GM19025 (cell line): Measurements from ENCODE around the gene TMEM178B.
"Not testable (repeated sequence)": the region's sequence is repeated elsewhere in the genome, so short reads cannot be mapped to it uniquely, and the experiment has no call there.

Source experiments
- ATAC-seq: cut with Tn5 transposase; IDR thresholded peaks from one replicate; pipeline ENCODE4 v1.9.1; 2021; ENCODE audit warnings: mild to moderate bottlenecking, low read depth, moderate library complexity; ENCODE audit not compliant: unreplicated experiment

TMEM178B gene

GRCh38 chr7:141177120-141177519, 103.3 kb downstream of the TMEM178B start:
- not testable (repeated sequence) for ATAC-seq

- ATAC-seq = no peak
Measured at GRCh38 chr7:141178486-141179135, 104.7 kb downstream of the TMEM178B start.

- no peak for ATAC-seq
Measured at GRCh38 chr7:141181812-141182211, 107.9 kb downstream of the TMEM178B start.

DNA sequence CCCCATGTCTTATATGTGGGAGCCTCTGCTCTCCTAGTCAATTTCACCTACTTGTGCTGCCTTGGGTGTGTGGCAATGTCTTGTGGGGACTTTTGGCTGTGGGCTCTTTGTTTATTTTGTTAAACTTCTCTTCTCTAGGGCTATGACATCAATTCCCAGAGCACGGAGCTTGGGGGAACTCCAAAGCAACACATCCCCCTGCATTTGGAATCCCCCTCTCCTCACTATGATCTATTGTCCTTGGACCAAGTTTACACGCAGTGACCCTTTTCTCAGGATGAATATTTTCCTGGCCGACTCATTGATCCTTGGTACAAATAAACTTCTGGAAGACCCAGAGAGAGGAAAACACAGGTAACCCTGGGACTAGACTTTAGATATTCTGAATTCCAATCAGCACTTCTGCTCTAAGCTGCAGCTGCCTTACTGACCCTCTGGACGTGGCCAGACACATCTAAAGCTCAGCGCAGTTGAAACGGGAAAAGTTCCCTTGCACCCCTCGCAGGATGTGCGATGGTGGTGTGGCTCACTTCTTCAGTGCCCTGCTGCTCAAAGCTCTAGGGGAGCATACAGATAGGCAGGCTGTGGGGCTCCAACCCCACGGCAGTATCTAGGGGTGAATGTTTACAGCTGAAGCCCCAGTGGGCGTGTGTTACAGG, 110.8 kb downstream of the TMEM178B start:
- ATAC-seq = no peak

GRCh38 chr7:141185369-141185967, 111.6 kb downstream of the TMEM178B start:
- ATAC-seq = no peak

GRCh38 chr7:141189231-141189630, 115.4 kb downstream of the TMEM178B start:
- no peak for ATAC-seq

- ATAC-seq = no peak
Measured at GRCh38 chr7:141190495-141190894, 116.6 kb downstream of the TMEM178B start.

DNA sequence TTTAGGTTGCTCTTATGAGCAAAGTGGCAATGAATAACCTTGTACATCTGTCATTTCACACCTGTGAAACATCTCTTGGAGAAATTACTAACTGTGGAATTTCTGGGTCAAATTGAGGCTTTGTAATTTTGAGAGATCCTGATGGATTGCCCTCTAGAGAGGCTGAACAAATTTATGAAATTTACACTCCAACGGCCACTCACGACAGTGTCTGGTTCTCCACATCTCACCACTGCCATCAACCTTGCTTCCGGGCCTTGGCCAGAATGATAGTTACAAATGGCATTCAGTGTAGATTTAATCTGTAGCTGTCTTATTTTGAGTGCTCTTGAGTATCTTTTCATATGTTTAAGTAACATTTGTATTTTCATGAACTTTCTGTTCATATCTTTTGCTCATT, 117.4 kb downstream of the TMEM178B start:
- no peak for ATAC-seq

DNA sequence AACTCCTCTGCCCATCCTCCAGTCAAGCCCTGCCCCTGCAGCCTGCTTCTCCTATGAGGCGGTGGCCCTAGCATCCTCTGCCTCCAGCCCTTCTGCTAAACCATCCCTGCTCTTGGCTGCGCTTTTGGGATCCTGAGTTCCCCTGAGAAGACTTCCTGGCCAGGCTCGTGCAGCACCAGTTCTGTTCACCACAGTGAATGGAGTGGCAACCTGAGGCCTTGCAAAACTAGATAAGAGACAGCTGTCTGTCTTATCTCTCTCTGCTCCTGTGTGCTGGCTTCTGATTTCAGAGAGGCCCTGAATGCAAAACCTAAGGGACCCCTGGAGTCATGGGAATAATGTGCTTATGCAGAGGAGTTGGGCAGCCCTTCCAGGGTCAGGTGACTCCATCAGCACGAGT, 119.2 kb downstream of the TMEM178B start:
- ATAC-seq = no peak

DNA sequence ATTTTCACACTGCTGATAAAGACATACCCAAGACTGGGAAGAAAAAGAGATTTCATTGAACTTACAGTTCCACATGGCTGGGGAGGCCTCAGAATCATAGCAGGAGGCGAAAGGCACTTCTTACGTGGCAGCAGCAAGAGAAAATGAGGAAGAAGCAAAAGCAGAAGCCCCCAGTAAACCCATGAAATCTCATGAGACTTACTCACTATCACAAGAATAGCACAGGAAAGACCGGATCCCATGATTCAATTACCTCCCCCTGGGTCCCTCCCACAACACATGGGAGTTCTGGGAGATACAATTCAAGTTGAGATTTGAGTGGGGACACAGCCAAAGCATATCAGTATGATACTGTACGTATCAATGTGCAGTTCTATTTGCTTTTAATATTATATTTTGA, 121.9 kb downstream of the TMEM178B start:
- ATAC-seq = not testable (repeated sequence)

DNA sequence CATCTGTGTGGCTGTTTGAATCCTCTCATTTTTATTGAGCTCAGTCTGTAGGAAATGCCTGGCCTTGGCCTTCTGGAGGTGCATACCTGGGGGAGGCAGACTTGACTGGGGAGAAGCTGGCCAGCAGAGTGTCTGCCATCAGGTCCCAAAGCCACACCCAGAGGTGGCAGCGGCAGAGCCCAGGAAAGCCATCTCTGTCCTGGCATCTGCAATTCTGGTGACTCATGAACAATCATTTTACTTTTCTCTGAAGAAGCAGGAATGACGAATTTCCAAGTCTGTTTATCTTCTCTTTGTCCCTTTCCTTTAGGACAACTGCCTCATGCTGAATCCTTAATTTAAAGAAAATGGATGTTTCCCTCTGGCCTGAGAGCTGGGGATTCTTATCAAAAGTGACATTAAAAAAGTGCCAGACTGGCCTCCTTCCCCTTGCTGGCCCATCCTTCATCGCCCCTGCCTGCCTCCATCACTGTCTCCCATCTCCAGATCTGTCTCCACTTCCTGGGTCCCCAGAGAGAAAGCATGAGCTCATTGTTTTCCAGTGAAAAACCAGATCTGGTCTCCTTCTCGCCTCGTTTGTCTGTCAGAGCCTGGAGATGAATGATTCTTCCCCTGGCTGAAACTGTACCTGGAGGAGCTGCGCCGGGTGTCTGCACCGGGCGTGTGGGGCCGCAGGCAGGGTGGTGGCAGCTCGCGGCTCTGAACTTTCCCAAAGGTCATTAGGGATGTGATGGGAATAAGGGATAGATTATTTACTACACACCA, 124.5 kb downstream of the TMEM178B start:
- ATAC-seq = no peak

DNA sequence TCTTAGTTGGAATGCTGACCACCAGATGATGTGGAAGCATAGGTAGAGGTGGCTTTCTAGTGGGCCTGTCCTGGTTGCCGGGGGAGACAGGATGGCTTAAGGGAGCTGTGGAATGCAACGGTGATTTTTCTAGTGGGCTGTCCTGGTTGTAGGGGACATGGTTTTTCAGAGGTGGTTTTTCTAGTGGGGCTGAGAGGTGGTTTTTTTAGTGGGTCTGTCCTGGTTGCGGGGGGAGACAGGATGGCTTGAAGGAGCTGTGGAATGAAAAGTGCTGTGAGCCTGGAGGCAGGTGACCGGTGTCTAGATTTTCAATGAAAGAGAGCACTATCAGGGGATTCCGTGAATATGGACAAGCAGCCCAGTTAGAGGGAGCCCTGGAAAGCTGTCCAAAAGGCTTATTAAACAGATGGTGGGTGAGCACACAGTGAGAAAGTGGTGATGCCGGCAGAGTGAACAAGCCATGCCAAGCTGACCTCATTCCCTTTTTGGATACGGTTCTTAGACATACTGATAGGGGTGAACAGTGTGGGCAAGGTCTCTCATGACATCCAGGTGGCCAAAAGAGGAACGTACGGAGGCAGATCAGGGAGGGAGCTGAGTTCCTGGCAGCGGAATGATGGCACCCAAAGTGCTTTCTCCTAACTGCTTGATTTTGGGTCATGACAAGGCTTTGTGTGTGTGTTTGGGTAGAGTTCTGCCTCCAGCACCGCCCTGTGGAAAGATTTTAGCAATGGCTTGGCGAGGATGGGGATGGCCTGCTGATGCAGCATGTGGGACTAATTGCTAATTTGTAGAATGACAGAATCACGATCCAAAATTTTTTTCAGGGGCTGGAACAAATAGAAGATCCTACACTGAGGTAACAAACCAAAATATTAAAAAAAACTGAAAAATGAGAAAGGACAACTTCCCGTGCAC, 126.6 kb downstream of the TMEM178B start:
- no peak for ATAC-seq

DNA sequence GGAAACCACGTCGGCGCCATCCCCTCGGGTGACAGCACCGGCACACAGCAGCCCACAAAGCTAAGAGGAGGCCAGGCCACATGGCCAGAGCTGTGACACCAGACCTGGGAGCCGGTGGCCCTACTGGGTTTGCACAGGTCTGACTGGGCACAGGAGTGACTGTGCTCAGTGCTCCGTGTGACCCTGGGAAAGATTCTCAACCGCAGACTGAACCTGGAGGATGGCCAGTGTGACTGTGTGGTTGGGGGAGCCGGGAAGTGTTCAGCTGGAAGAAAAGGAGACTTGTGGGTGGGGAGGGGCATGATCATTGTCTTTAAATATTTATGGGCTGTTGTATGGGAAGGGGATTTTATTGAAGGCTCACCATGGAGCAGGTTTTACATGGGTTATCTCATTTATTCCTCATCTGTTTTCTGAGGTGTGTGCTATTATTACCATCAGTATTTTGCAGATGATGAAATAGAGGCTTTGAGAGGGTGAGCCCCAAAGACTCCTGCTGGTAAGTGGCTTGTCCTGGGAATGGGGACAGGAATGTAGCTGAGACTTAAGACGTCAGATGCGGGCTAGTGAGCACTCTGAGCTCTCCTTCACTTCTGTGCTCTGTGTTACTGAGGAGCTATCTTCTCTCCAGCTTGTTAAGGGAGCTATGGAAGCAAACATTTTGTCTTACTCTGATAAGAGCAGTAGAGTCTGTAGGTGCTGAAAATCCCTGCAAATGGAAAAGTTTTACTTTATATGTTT, 127.5 kb downstream of the TMEM178B start:
- no peak for ATAC-seq

DNA sequence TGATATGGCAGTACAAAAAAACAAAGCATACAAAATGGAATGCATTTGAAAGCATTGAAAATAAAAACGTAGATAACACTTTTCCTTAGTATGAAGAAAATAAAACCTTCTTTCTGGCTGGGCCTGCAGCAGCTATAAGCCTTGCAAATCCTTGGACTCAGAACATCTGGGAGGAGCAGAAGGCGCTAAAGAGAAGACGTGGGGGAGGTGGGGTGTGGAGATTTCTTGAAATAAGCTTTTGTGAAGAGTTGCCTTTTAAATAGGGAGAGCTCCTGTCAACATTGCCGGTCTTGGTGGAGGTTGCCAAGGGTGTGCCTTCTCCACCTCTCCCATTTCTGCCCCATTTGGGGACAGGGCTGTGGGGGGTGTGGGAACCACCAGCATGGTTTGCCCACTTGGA, 128.7 kb downstream of the TMEM178B start:
- no peak for ATAC-seq

GRCh38 chr7:141203177-141203576, 129.3 kb downstream of the TMEM178B start:
- no peak for ATAC-seq

DNA sequence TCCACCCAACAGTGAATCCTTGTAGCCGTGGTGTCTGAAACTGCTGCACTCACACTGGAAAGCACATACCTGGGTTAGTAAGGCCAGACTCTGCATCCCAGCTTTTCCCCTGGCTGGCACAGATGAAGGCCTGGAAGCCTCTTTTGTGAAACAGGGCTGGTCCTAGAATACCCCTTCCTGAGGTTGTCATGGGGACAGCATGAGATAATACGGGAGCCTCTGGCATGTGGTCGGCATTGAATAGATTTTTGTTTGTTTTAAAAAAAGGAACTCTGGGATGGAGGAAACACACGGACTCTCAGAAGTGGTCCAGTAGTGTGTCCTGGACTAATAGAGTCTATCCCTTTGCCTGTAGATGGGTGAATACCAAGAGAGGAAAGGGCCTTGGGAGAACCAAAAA, 129.7 kb downstream of the TMEM178B start:
- no peak for ATAC-seq

DNA sequence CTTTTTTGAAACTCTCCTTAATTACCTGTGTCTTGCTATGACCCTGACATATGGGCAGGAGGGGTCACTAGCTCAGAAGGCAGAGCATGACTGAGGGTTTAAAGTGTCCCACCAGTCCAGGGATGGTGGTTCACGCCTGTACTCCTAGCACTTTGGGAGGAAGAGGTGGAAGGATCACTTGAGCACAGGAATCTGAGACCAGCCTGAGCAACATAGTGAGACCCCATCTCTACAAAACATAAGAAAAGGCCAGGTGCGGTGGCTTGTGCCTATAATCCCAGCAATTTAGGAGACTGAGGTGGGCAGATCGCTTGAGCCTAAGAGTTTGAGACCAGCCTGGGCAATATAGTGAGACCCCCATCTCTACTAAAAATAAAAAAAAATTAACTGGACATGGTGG, 133.8 kb downstream of the TMEM178B start:
- no peak for ATAC-seq

DNA sequence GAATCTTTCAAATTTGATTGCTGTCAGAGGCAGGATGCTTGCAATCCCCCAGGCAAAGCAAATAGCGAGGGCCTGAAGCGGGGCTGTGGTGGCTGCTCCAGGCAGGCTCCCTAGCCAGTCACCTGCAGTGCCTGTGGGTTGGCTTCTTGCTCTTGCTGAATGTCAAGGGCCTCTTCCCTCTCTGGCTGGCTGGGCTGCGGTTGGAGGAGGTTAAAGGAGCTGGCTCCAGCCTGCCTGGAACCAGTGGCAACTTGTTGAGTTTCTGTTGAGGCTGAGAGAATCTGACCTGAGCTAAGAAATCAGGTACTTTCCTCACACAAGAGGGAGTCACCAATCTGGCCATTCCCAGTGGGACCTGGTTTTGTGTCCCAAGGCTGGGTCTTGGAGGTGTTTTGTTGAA, 134.7 kb downstream of the TMEM178B start:
- ATAC-seq = no peak

- no peak for ATAC-seq
Measured at GRCh38 chr7:141209454-141209853, 135.6 kb downstream of the TMEM178B start.

DNA sequence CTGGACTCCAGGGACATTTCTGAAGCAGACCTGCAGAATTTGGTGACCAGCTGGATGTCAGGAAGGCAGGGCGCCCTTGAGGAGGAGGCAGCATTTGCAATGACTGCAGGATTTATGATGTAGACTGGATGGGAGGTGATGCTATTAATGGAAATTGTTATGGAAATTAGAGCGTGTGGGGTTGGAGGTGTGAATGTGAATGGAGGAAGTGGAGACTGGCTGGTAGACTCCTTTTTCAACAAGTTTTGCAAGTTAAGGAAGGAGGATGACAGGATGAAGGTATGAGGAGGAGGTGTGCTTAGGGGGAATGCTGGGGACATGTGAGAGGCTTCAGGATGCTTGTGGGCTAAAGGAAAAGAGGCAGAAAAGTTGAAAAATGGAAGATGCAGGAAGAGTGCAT, 137.0 kb downstream of the TMEM178B start:
- no peak for ATAC-seq
